T1000 (cell line): ENCODE data around the gene KBTBD8.

Experiments
- DNase-seq: peaks from one replicate; lab custom pipeline; 2025; ENCODE audit warnings: mixed read lengths; lab: John Stamatoyannopoulos, UW

KBTBD8 gene

DNA sequence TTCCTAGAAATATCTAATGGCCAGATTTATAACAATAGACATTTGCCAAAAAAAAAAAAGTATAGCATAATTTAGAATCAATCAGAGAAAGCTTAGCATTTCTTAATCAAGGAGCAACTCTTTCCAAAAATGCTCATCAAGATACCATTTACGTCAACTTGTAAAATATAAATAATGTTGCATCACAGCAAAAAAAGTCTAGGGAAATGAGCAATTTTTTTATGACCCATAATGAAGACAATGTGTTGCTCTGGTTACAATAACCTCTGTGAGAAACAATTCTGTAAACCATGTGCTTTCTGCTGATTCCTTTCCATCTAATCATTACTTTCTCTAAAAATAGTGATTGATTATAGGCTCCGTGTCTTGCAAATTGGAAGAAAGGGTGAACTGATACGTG is 36.3 kb downstream of the KBTBD8 start:
- no peak for DNase-seq

DNA sequence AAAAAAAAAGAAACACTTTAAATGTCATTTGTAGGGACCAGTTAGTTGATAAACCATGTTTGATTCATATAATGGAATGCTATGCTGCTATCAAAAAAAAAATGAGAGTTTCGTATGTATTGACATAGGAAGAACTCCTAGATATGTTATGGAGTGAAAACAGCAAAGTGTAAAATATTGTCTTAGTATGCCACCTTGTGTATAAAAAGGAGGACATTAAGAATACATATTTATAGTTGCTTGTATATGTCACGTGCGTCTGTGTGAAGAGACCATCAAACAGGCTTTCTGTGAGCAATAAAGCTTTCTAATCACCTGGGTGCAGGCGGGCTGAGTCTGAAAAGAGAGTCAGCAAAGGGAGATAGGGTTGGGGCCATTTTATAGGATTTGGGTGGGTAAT is 39.5 kb downstream of the KBTBD8 start:
- DNase-seq, result no peak

DNA sequence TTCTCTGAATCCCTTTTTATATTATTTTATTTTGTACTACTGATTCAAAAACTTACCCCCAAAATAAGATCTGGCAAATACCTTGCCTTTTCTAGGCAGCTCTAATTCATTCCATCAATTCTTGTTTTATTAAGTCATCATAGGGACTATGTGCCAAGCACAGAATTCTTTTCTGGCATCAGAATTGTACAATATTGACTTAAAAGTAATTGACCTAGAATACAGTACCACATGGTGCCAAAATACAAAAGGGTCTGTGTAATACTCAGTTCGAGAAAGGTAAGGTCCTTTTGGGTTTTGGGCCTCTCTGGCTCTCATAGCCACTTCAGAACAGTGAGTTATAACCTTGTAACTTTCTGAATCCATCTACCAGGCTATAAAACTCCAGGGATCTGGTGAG is 46.2 kb downstream of the KBTBD8 start:
- DNase-seq, result no peak

DNA sequence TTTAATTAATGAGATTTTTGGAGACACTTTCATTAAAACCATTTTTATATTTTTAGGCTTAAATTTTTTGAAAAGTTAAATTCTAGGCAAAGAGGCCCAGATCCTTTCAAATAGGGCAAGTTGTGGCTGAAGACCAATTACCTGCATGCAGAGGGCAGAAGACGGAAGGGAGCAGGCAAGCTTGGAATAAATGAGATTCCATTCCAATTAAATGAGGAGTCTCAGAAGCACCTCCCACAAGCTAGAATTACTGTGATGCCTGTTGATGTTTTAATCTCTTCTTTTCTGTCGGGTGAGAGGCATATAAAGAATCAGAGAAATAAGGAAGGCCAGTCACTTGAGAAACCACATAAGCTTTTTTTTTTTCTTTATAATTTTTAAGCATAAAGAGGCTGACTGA is 46.8 kb downstream of the KBTBD8 start:
- DNase-seq, result no peak

DNA sequence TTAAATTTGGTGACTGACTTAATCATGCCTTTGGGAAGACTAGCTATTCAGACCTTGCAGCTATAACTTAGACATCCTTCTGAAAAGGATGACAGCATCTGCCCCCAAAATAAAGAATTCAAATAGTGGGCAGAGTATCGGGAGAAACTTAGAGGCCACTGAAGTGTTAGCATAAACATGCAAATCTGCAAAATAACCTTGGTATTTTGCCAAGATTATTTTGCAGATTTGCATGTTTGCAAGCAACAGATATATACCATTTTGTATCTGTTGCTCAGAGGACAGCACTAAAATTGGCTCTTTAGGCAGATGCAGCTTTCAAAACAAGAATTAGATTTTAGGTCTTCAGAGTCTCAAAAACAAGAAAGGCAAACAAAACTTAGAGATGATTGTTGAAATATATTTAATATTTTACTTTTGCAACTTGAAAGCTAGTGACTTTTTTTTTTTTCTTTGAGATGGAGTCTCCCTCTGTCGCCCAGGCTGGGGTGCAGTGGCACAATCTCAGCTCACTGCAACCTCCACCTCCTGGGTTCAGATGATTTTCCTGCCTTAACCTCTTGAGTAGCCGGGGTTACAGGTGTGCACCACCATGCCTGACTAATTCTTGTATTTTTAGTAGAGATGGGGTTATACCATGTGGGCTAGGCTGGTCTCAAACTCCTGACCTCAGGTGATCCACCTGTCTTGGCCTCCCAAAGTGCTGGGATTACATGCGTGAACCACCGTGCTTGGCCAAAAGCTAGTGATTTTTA is 47.8 kb downstream of the KBTBD8 start:
- no peak for DNase-seq

- no peak for DNase-seq
Observed at GRCh38 chr3:67047051-67047450, 48.9 kb downstream of the KBTBD8 start.

DNA sequence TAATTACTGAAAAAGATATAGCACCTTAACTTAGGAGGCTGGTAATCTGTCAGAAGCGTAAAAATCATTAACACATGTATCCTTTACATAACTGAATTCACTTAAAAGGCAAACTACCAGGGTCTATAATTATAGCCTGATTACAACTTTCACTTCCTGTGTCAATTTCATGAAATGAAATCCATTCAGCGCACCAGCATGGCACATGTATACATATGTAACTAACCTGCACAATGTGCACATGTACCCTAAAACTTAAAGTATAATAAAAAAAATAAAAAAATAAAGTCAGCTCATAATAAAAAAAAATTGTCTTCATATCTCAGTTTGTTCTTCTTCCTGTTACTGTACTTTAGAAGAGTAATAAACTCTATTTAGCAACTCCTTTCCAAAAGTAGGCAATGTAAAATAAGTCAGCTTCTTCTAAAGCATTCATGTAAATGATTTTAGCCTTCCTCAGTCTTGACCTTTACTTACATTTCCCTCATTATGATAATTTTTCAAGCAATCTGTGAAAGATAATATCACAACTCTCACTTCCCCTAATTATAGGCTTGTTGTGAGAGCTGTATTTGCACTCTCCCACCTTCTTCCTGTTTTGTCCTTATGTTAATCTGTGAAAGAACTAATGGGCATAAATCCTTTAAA is 50.1 kb downstream of the KBTBD8 start:
- no peak for DNase-seq

- no peak for DNase-seq
Observed at GRCh38 chr3:67048715-67049074, 50.6 kb downstream of the KBTBD8 start.

GRCh38 chr3:67059443-67059842 is 61.3 kb downstream of the KBTBD8 start:
- DNase-seq, result no peak
